NCI-H82 treated with DMSO at 0.1 percent for 48 hours (cell line): ENCODE results near the gene FHL3.
A peak's percentile ranks its signal among the peaks of the same experiment; 100 is the strongest.

ENCODE experiments used
- DNase-seq: peaks from one replicate; lab custom pipeline; 2025; ENCODE audit not compliant: unreplicated experiment; lab: John Stamatoyannopoulos, UW

The FHL3 gene, protein sequence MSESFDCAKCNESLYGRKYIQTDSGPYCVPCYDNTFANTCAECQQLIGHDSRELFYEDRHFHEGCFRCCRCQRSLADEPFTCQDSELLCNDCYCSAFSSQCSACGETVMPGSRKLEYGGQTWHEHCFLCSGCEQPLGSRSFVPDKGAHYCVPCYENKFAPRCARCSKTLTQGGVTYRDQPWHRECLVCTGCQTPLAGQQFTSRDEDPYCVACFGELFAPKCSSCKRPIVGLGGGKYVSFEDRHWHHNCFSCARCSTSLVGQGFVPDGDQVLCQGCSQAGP

DNA sequence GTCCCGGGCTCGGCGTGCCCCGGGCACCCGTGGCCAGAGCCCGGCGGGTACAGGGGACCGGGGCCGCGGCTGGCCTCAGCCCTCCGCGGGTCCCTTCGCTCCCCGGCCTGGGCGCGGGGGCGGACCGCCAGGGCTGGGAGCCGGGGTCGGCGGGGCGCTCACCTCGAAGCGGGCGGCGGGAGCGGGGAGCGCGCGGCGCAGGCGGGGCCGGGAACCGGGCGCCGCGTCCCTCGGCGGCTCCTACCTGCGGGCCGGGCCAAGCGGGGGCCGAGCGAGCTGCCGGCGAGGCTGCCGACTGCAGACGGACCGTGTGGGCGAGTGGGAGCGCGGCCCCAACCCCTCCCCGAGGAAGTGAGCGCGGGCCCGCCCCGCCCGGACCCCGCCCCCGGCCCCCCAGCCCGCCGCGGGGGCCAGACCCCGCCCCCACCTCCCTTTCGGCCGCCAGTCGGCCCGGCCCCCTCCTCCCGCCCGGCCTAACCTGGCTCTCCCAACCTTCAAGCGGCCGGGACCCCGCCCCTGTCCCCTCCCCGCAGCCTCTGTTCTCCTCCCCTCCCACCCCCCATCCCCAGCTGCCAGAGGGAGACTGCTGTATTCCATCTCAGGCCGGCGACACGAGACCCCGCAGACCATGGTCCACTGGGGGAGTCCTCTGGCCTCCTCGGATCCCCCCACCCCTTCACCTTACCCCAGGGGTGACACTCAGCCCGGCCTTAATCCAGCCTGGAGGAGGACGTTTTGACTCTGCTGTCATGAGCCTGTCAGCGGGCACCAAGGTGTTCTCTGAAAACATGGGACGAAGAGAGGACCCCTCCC lies at the start of gene FHL3:
Gene FHL3 (minus strand): TSS at position 320 of the 813 bp plus-strand sequence. CDS start 6,102 bp downstream, outside the sequence.
- peak; percentile 73 for DNase-seq

DNA sequence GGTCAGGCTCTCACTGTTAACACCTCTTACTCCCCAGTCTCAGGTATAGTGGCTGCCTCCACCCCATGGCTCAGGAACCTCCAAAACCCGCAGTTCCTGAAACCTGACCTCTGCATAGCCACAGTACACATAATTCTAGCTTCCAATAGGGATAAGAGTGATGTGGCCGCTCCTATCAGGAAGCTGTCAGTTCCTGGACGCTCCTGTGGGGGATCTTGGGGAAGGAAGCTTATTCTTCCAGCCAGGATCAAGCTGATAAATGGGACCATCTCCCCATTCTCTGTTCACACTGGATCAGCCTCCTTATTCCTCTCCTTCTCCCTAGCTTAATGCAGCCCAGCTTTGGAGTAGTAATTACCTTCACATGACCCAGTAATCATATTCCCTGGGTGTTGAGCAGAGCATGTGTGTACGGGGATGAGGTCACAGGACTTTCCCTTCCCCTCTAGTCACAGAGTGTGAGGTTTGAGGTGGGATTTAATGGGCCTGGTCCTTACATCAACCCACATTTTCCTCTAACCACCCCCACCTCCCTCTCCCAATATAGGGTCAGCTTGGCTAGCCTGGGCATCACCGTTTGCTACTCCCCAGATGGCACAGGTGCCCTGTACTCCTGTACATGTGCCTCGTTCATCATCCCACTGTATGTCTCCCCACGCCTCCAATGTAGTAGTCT lies 48.2 kb upstream of the FHL3 start:
- DNase-seq = peak; percentile 23

DNA sequence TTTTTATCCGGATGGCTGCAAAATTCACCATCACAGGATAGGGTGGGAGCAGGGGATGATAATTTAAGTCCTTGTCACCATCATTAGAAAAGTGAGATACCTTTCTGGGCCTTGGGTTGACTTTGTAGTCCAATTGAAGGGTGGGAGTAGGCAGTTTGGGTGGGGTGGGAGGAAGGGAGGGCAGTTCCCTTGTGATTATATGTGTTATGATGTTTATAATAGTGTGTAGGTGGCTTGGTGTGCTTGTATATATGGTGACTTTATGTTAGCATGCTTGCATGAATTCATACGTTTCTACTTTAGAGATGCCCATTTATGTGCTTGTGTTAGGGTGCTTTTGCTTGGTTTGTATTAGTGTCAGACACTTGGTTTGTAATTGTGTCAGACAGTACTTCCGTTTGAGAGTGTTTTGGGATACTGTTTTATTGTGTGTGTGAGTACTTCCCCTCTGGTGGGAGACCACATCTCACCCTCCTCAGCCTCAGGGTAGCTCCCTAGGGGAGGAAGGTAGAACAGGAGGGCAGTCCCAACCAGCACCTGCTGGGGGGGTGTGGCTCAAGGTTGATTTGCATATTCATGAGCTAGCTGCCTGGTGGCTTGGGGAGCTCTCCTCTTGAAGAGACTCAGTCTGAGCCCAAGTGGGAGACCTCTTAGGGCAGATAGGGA lies 47.6 kb upstream of the FHL3 start:
- DNase-seq = no peak

DNA sequence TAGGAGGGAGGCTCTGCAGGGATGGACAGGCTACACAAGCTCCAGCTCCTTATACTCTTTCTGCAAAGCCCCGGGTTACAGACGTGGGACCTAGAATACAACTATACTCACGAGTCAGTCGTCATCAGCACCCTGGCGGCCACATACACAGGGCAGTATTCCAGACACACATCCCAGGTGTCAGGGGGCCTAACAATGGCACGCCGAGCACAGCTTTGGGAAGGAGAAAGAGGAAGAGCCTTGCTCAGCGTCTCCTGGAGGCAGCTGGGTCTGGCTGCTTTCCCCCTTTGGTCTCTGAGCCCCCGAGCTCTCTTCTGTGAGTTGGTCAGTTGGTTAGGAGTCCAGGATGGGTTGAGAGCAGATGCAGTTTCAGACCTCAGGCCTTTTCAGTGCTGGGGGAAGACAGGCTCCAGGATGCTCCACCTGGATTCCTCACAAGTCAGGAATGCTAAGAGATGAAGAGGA lies 45.8 kb upstream of the FHL3 start:
- DNase-seq = no peak

DNA sequence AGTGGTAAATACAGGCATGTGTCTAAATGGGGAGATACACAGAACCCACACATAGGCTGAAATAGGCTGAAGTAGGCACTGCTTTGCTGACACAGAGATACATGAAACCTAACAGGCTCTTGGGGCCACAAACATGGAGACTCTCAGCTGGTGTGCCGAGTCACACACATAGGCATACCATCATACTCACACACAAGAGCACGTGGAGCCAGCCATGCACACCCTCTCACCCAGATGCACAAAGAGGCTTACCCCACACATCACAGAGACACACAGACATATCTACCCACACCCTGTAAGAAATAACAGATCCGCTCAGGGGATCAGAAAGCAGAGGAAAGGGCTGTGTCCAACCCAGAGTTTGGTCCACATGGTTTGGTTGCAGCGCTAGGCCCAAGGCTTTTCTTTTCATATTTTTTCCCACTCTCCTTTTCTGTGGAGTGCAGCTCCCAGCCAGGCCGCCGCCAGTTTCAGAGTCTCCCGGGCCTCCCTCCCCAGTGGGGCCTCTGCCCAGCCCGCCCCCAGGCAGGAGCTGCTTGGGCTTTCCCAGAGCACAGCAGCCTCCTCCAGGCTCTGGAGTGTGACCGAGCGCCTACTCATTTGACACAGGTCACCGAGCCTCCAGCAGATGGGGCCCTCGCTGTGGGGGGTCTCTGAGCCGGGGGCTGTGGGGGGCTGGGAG lies 45.2 kb upstream of the FHL3 start:
- DNase-seq = no peak

DNA sequence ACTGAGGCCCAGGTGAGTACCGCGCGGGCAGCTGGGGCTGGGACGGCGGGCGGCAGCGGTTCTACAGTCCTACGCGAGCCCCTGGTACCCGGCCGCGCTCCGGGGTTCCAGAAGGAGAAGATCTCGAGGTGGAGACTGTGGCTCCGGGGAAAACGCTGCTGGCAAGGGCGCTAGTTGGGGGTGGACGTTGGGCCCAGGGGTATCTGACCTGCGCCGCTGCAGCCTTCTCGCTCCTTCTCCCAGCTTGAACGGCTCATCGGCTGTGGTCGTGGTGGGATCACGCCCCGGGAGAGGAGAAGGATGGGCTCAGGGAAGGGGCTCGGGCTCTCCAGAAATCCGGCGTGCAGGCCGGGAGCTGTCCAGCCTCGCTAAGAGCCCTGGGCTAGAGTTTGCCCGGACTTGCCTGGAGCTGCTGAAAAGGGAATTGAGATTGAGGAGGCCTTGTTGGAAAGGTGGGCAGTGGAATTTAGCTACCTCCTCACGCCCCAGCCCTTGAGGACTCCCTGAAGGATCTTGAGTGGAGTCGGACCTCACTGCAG lies 42.4 kb upstream of the FHL3 start:
- no peak for DNase-seq

DNA sequence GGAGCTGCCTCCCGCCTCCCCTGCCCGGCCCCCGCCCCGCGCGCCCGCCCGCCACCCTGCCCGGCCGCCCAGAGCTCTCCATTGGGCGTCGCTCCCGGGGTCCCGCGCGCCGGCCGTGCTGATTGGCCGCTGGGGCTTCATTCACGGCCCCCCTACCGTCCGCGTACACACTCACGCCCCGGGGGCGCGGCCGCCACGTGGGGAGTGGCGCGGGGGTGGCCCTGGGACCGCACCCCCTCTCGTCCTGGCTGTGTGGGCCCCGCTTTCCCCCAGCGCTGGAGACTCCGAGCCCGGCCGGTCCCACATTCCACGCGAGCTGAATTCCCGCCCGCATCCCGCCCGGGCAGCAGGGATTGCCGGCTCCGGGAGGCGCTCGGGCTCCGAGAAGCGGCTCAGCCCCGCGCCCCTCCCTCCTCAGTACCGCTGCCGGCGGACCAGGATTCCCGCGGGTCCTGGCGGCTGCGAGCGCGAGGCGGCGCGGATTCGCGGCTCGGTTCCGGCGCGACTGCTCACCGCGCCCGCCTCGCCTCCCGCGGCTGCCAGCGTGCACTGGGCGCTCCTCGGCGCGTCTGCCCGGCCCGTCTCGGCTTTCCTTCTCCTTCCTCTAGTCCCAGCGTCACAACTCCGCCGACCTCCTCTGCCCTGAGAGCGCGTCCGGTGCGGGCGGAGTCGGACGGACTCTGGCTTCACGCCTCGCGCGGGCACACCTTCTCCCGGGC lies 41.7 kb upstream of the FHL3 start:
- DNase-seq = peak; percentile 75

DNA sequence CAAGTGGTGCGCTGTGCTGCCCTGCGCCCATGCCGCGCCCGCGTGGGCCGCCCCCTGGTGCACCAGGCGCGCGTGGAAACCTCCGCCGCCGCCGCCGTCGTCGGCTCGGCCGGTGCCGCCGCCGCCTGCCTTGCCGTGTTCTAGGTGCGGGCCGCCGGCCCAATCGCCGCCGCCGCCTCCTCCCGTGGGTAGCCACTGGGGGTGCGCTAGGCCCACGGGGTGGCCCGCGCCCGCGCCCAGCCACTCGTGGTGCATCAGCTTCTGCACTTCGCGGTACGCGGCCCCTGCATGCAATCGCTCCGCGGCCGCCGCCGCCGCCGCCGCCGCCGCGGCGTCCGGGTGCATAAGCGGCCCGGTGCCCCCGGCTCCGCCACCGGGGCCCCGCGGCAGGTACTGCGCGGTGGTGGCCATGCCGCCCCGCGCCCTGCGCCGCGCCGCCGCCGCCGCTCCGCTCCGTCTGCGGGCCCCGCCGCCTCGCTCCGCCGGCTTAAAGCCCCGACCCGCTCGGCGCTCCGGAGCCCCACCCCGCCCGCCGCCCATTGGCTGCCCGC lies 41.1 kb upstream of the FHL3 start, which contains the start of gene POU3F1:
Gene POU3F1 (minus strand): TSS at position 461 of the 551 bp plus-strand sequence. CDS start 50 bp downstream, at position 411.
- DNase-seq = no peak

DNA sequence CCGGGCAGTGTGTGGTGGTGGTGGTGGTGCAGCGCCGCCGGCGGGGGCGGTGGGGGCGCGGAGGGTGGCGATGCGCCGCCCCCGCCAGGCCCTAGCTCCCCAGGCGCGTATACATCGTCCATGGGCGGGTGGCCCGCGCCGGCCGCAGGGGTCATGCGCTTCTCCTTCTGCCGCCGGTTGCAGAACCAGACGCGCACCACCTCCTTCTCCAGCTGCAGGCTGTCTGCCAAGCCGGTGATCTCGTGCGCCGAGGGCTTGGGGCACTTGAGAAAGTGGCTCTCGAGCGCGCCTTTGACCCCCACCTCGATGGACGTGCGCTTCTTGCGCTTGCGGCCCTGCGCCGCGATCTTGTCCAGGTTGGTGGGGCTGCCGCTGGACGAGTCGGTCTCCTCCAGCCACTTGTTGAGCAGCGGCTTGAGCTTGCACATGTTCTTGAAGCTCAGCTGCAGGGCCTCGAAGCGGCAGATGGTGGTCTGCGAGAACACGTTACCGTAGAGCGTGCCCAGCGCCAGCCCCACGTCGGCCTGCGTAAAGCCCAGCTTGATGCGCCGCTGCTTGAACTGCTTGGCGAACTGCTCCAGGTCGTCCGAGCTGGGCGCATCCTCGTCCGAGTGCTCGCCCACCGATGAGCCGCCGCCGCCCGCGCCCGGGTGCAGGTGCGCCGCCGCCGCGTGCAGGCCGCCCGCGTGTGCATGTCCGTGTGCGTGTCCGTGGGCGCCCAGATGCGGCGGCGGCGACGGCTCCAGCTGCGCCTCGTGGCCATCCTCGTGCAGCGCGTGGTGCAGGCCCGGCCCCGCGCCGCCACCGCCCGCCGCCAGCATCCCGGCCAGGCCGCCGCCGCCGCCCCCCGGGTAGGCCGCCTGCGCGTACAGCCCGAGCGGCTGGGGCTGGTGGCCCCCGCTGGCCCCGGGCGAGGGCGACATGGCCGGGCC lies 40.4 kb upstream of the FHL3 start:
- no peak for DNase-seq

DNA sequence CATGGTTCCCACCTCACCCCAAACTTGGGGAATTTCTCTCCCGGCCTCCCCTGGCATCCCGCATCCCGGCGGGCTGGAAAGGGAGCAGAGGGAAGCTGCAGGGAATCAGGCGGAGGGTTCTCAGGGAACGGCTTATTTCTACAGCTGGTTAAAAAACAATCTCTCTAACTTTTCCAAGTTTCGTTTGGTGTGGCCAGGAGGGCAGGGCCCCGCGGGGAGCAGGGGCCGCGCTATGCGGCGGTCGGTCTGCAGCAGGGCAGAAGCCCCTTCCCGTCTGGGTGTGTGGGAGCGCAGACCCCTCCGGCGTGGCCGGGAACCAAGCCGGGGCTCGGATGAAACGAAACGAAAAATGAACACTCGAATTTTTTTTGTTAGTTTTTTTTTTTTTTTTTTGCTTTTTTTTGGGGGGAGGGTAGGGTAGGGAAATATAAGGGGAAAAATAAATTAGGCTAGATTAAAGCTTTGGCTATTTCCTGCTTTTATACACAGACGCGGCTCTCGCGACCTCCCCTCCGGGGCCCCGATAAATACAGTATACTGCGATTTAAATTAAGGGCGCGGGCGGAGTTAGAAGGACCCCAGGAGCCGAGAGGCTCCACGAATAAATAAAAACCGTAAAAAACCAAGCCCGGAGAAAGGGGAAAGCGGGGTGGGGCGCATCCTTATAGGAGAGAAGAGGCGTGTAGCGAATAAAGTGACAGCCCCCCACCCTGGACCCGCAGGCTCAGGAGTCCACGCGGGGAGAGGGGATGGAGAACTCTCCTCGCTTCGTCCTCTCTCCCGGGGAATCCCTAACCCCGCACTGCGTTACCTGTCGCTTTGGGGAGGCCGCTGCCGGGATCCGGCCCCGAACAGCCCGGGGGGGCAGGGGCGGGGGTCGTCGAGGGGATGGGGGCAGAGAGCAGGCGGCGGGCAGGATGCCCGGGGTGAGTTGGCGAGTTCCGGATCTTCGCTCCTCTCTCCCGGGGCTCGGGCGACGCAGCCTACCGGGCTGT lies 39.2 kb upstream of the FHL3 start:
- no peak for DNase-seq

DNA sequence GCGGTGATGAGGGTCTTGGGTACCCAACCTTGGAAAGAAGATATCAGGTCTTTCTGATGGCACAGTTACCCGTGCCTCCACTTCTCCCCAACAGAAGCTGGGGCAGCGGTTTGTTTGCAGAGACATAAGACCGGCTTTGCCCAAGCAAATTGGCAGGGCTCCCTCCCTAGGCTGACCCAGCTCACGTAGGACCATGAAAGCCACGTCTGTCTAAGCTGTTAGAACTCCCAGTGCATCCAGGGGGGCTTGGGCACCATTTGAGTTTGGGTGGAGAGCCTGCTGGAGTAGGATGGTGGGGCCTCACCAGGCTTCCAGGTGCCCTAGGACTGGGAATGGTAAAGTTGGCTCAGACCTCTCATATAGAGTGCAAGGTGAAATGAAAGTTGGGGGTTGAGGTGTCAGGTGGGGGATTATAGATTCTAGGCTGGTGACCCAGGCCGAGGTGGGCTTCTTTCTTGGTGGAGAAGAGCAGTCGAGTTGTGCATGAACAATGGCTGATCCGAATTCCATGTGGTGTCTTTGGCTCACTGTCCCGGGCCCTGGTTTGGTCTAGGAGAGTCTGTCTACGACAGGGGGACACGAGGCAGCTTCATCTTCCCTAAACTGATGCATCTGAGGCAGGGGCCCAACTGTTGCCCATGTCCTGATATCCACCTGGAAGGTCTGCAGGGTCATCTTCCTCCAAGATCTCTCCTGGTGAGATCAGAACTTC lies 37.9 kb upstream of the FHL3 start:
- DNase-seq = no peak

DNA sequence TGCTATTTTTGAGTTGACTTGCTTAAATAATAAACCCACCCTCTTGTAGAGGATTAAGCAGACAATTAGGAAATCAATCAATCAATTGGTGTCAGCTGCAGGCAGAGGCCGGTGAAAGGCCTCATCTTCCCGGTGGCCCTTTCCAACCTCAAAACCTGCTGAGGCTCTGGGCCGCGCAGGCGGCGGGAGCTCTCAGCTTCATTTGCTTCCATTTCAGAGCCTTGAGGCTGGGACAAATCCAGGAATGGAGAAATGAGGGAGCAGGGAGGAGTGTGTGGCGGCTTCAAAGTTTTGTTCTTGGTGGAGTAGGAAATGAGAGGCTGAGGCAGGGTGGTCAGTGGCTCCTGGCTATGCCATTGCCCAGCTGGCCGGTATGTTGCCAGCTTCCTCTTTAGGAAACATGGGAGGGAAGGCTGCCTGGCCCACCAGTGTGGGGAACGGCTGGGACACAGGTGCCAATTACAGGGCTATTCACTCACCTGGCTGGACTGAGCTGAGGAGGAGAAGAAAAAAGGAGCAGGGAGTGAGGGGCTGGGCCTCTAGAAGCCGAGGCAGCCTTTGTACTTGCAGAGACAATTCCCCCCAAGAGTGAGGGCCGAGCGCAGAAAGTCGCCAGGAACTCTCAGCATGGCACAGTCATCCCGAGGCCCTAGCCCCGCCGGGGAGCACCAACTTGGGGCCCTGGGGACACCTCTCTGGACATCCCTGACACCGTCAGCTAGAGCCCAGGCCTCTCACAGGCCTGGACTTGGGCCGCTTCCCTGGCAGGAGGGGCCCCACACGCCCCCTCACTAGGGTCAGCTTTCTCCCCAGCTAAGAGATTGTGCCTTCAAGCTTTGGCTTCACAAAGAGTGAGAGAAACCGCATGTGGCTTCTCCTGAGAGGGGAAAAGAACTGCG lies 36.9 kb upstream of the FHL3 start:
- DNase-seq = no peak

DNA sequence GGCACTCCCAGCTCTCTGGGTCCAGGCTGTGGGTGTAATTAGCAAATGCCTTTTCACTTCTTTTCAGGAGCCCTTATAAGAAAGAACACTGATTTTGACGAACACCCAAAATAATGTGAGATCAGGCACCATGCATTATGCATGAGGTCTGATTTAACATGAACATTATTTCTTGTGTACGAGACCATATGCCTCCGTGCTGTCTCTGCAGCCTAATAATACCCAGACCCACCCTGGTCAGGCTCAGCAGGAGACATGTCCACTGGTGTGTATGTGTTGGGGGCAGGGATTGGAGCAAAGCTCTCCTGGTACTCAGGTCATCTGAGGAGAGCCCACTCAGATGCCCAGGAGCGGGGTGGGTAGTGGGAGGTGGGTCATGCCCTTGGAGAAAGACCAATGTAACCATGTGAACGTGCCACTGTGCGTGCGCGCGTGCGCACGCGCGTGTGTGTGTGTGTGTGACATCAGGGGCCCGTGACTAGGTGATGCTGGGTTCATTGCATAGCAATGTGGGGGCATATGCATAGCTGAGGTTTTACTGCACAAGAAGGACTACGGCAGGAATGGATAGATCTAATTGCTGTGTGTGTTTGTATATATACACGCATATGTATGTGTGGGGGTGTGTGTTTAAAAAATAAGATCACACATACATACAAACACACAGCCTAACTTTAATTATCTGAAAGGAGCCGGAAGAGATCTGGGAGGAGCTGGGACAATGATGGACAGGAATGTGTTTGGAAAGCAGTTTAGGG lies 34.2 kb upstream of the FHL3 start:
- no peak for DNase-seq

DNA sequence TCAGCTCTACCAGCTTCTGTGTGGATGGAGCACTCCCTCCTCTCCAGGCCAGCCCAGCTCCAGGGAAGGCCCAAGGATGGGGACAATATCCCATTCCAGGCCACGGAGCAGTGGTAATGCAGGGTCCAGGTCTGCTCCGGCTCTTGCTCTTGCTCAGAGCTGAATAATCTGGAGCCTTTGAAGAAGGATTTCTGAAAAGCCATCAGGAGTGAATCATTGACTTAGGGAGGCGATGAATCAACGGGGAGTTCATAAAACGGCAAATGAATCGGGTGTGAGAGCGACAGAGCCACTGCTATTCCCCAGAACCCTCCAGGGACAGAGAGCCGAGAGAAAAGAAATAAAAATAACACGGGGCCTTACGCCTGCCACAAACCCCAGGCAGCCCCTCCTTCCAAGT lies 33.5 kb upstream of the FHL3 start:
- DNase-seq = no peak
